ENCODE measurements around the gene NHLRC2. TPM values are rescaled to one million over a fixed set of nuclear protein-coding genes. Genes with fewer than 3 reads are reported as not detected.

NHLRC2 gene
- polyA plus RNA-seq, 3 donors, result 14.4 to 27.3 (median 24.7) TPM

DNA sequence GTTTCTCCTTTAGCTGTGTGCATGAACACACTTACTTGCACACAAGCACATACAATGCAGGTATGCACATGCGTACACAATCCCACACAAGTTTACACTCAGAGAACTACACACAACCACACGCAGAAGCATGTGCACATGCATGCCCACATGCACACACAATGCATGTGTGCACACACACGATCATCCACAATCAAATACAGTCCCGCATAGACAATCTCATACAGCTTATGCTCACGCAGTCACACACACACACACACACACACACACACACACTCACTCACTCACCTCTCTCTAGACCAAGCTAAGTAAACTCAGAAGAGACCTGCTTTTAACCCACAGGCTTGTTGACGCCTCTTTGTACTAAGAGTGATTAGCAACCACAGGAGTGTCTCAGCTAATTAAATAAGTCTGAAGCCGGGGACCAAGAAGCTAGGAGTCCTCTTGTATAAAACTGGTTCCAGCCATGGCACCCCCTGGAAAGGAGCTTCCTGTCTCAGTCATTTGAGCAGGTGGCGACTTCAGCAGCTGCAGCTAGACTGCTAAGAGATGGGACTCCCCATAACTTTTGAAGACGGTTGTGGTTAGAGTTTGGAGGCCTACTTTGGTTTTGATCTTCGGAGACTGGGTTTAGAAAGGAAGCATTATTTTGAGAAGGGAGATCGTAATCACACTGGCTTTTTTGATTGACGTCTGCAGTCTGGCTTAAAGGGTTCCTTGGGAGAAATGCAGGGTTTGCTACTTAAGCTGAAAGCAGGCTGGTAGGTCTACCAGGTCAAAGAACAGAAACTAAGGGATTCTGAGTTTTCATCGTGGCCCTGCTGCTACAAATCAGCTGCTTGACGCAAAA lies 106.9 kb downstream of the NHLRC2 start:
- no peak for DNase-seq

DNA sequence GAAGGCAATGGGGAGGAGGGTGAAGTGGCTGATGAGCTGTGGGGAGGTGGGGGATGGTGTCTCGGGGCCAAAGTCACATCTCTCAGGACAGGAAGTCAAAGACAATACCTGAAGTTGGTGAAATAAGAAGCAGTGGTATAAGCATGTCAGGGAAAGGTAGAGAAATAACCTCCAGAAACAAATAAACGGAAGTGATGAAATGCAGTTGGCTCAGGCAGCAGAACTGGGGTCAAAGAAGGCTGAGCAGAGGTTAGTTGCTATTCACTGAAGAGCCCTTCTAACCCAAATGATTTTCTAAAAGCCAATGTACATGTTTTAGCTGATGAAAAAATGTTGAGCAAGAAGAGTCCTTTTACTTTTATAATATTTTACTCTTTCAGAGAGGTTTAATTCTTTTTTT lies 110.6 kb downstream of the NHLRC2 start:
- DNase-seq, result no peak

DNA sequence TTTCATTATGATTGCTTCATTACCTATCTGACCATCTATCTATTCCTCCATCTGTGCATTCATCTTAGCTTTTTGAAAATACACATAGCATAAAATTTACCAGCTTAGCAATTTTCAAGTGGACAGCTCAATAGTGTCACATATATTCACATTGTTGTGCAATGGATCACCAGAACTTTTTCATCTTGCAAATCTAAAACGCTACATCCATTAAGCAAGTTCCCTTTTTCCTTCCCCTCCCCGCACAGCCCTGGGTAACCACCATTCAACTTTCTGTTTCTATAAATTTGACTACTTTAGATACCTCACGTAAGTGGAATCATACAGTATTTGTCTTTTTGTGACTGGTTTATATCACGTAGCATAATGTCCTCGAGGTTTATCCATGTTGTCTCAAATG lies 111.2 kb downstream of the NHLRC2 start:
- DNase-seq, result no peak

Other genes with a start within 250 kb of the NHLRC2 start
- gene NRAP, start 190.6 kb upstream of the NHLRC2 start, polyA plus RNA-seq (ENCODE audit: insufficient read length in 3 of 3), result under 1 TPM; 0.03 to 0.04 (median 0.04) TPM
- gene CASP7, start 174.7 kb upstream of the NHLRC2 start, polyA plus RNA-seq (ENCODE audit: insufficient read length in 3 of 3), result 10 to 100 TPM; 23.9 to 26.7 (median 26.3) TPM
- under 1 TPM; 0.09 to 0.30 (median 0.29) TPM for gene PLEKHS1, start 103.0 kb upstream of the NHLRC2 start, polyA plus RNA-seq (ENCODE audit: insufficient read length in 3 of 3)
- 10 to 100 TPM; 14.1 to 15.3 (median 14.5) TPM for gene DCLRE1A, start 579 bp upstream of the NHLRC2 start, polyA plus RNA-seq (ENCODE audit: insufficient read length in 3 of 3)
- gene ADRB1, start 189.2 kb downstream of the NHLRC2 start, polyA plus RNA-seq (ENCODE audit: insufficient read length in 3 of 3), result under 1 TPM in 1 of 3 donors, not detected in 2; 0.10 TPM

All from renal pelvis (tissue), 4 donors.